Right cardiac atrium (tissue), 5 donors: ENCODE results near the gene COMMD7. TPM values are rescaled to one million over a fixed set of nuclear protein-coding genes. Genes with fewer than 3 reads are reported as not detected.

Experiments used
- ATAC-seq, 2 donors: fragments of 200-7000 bp; cut with Tn5 transposase; one replicate each; pipeline versions ENCODE4 v1.8.0 to v1.9.1; 2020; ENCODE audit warnings: moderate library complexity in 2 of 2, mild to moderate bottlenecking in 1 of 2
- DNase-seq, 3 donors: peaks; one replicate each; pipeline ENCODE4 v3.0.0-alpha.2; 2020
- H3K27ac ChIP-seq: one replicate; pipeline ENCODE4 v1.5.1; 2013; ENCODE audit warnings: mild to moderate bottlenecking, low read length, control low read depth, moderate library complexity
- H3K27me3 ChIP-seq: one replicate; pipeline ENCODE4 v1.6.1; 2013; ENCODE audit not compliant: control insufficient read depth, insufficient read depth
- H3K4me1 ChIP-seq: one replicate; pipeline ENCODE4 v1.6.1; 2013; ENCODE audit warnings: low read length; ENCODE audit not compliant: control insufficient read depth, insufficient read depth
- H3K4me3 ChIP-seq: one replicate; pipeline ENCODE4 v1.5.1; 2013; ENCODE audit warnings: low read length, control low read depth
- H3K9me3 ChIP-seq: one replicate; pipeline ENCODE4 v1.6.1; 2013; ENCODE audit warnings: low read length; ENCODE audit not compliant: control insufficient read depth
- WGBS: extraction: QIAGEN DNeasy Blood & Tissue Kit; methylation state at CpG from one replicate; pipeline ENCODE4 v1.1.7; 2013; 5-methylcytosine and 5-hydroxymethylcytosine counted together
- intact Hi-C, 4 donors: fragments of 100-400 bp; cut with DNase I; formaldehyde crosslinking; loops; one replicate each; pipeline versions ENCODE4 v1.11.0 to v1.14.0; 2022 to 2023
- polyA plus RNA-seq: library from polyadenylated mRNA; stranded (reverse); fragments of 200-250 nt; gene quantifications from one replicate; pipeline ENCODE4 v1.2.3, GENCODE V29; 2013
- total RNA-seq, 4 donors: library from RNA; stranded (reverse); fragmentation: NEBNext Ultra II Directional; extraction: Animal tissue kit (Norgen Biotek cat#: 25700); gene quantifications; one replicate each; pipeline ENCODE4 v1.2.1, GENCODE V29; 2021
- donor health status: healthy with polysubstance abuse.
- donor health status: DM: no; HTN: yes; CAD: no.
- donor health status: DM: no; HTN: no; CAD: no.
- donor health status: DM: no; HTN: yes; CAD: no; lungs with severe emphysema.
- donor health status: DM: yes; HTN: yes; CAD: no.

The COMMD7 gene
- total and polyA plus RNA-seq, 5 donors = 36.2 to 53.6 (median 42.8) TPM

- no peaks in the 10 kb centered on the region for H3K27me3 ChIP-seq
- no peak for DNase-seq
- no peak for ATAC-seq
- 98% methylated on average over 10 of the region's 10 CpGs for WGBS
- H3K4me3 ChIP-seq = no peak overlapping the region
- intact Hi-C loops = no loop called here
- no peaks in the 10 kb centered on the region for H3K4me1 ChIP-seq
- no peaks in the 10 kb centered on the region for H3K9me3 ChIP-seq
- H3K27ac ChIP-seq = no peak overlapping the region
Observed at GRCh38 chr20:32686530-32687179, 56.6 kb downstream of the COMMD7 start.

GRCh38 chr20:32685541-32686529, 57.4 kb downstream of the COMMD7 start:
- H3K27ac ChIP-seq = no peak overlapping the region
- H3K9me3 ChIP-seq = no peaks in the 10 kb centered on the region
- peak in 2 of 3 donors; percentile 54 to 68 for DNase-seq
- intact Hi-C loops = no loop called here
- H3K27me3 ChIP-seq = no peaks in the 10 kb centered on the region
- no peaks in the 10 kb centered on the region for H3K4me1 ChIP-seq
- no peak for ATAC-seq
- 54% methylated on average over 17 of the region's 17 CpGs for WGBS
- no peak overlapping the region for H3K4me3 ChIP-seq

- no peak for DNase-seq
Observed at GRCh38 chr20:32682508-32682987, 60.7 kb downstream of the COMMD7 start.

GRCh38 chr20:32681175-32682084, 61.8 kb downstream of the COMMD7 start:
- ATAC-seq = peak in 1 of 2 donors; percentile 14
- intact Hi-C loops = no loop called here
- Histone ChIP-seq H3K9me3 (no peaks in the 10 kb centered on the region), H3K4me3 (no peak overlapping the region), H3K27me3 (no peaks in the 10 kb centered on the region), H3K4me1 (no peaks in the 10 kb centered on the region), H3K27ac (no peak overlapping the region)
- no peak for DNase-seq
- WGBS = 52% methylated on average over 20 of the region's 20 CpGs

More at GRCh38 chr20:32682508-32682987, 60.7 kb downstream of the COMMD7 start:
- H3K4me1 ChIP-seq = no peaks in the 10 kb centered on the region
- ATAC-seq = no peak
- WGBS = 88% methylated on average over 11 of the region's 11 CpGs
- intact Hi-C loops = no loop called here
- H3K9me3 ChIP-seq = no peaks in the 10 kb centered on the region
- H3K4me3 ChIP-seq = no peak overlapping the region
- no peaks in the 10 kb centered on the region for H3K27me3 ChIP-seq
- no peak overlapping the region for H3K27ac ChIP-seq

GRCh38 chr20:32680544-32681174, 62.6 kb downstream of the COMMD7 start:
- Histone ChIP-seq H3K4me3 (no peak overlapping the region), H3K27ac (no peak overlapping the region), H3K4me1 (no peaks in the 10 kb centered on the region), H3K9me3 (no peaks in the 10 kb centered on the region), H3K27me3 (no peaks in the 10 kb centered on the region)
- no peak for ATAC-seq
- intact Hi-C loops = no loop called here
- DNase-seq = no peak
- 100% methylated on average over 1 of the region's 1 CpG for WGBS

GRCh38 chr20:32678948-32679347, 64.3 kb downstream of the COMMD7 start:
- WGBS = 45% methylated on average over 6 of the region's 6 CpGs
- H3K27ac ChIP-seq = no peak overlapping the region
- no peak overlapping the region for H3K4me3 ChIP-seq
- H3K9me3 ChIP-seq = no peaks in the 10 kb centered on the region
- no peaks in the 10 kb centered on the region for H3K27me3 ChIP-seq
- ATAC-seq (peak; percentile 75 to 83), DNase-seq (peak; percentile 67 to 83 (median 80))
- no peaks in the 10 kb centered on the region for H3K4me1 ChIP-seq
- intact Hi-C loops = loop anchor here in 2 of 4 donors (5.0 kb wide), 1 partner anchor 98 kb away; no protein-coding TSS in a partner anchor

GRCh38 chr20:32675223-32675975, 67.9 kb downstream of the COMMD7 start:
- DNase-seq (no peak), ATAC-seq (no peak)
- WGBS = 85% methylated on average over 13 of the region's 13 CpGs
- Histone ChIP-seq H3K9me3 (no peaks in the 10 kb centered on the region), H3K27me3 (no peaks in the 10 kb centered on the region), H3K4me3 (no peak overlapping the region), H3K27ac (no peak overlapping the region), H3K4me1 (no peaks in the 10 kb centered on the region)
- intact Hi-C loops = loop anchor here (2.0 to 5.0 kb wide), 2 partner anchors 102 to 103 kb away; no protein-coding TSS in a partner anchor

GRCh38 chr20:32674362-32674789, 68.9 kb downstream of the COMMD7 start:
- intact Hi-C loops = loop anchor here in 2 of 4 donors (2.0 kb wide), 1 partner anchor 104 kb away; no protein-coding TSS in a partner anchor
- 49% methylated on average over 5 of the region's 5 CpGs for WGBS
- H3K4me3 ChIP-seq = no peak overlapping the region
- no peaks in the 10 kb centered on the region for H3K9me3 ChIP-seq
- DNase-seq (no peak), ATAC-seq (no peak)
- no peak overlapping the region for H3K27ac ChIP-seq
- H3K4me1 ChIP-seq = no peaks in the 10 kb centered on the region
- no peaks in the 10 kb centered on the region for H3K27me3 ChIP-seq

GRCh38 chr20:32672982-32673851, 70.0 kb downstream of the COMMD7 start:
- H3K27ac ChIP-seq = no peak overlapping the region
- intact Hi-C loops = no loop called here
- WGBS = 62% methylated on average over 22 of the region's 22 CpGs
- no peaks in the 10 kb centered on the region for H3K27me3 ChIP-seq
- ATAC-seq (peak; percentile 33 to 40), DNase-seq (no peak)
- H3K4me1 ChIP-seq = no peaks in the 10 kb centered on the region
- H3K4me3 ChIP-seq = no peak overlapping the region
- no peaks in the 10 kb centered on the region for H3K9me3 ChIP-seq
